Stimulated activated CD4-positive, alpha-beta T cell treated with anti-CD3 and anti-CD28 coated beads, Interleukin-12 subunit alpha, Interleukin-12 subunit beta, amount 100 ng/mL, for 24 hours (primary cell): ENCODE data around the gene NPTXR.
"Not testable (repeated sequence)": the region's sequence is repeated elsewhere in the genome, so short reads cannot be mapped to it uniquely, and the experiment has no call there.

Experiments used
- DNase-seq, 2 experiments: peaks; one replicate each; pipeline ENCODE4 v3.0.0-alpha.2; 2020; ENCODE audit warnings: low read depth in 2 of 2

NPTXR gene

DNA sequence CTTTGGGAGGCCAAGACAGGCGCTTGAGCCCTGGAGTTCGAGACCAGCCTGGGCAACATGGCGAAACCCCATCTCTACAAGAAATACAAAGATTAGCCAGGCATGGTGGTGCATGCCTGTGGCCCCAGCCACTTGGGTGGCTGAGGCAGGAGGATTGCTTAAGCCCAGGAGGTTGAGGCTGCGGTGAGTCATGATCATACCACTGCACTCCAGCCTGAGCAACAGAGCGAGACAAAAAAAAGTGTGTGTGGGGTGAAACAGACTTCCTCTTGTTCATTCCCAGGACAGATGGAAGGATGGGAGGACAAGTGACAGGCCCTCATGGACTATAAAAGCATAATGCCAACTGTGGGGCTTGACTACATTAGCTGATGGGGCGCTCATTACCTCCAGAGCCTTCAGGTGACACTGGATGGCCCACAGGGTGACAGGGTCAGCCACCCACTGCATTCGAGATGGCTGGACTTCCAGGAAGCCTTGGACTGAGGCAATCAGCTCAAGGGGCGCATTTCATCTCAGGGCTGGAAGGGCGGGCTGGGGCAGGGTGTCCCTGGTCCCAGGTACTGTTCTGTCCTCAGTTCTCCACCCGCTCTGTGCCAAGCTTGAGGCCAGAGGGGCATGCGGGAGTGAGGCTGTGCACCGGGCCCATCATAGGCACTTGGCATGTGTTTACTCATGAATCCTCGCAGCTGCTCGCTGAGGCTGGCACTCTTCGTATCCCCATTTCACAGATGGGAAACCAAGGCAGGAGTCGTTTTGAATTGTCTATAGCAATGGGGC, 12.5 kb downstream of the NPTXR start:
- no peak for DNase-seq

DNA sequence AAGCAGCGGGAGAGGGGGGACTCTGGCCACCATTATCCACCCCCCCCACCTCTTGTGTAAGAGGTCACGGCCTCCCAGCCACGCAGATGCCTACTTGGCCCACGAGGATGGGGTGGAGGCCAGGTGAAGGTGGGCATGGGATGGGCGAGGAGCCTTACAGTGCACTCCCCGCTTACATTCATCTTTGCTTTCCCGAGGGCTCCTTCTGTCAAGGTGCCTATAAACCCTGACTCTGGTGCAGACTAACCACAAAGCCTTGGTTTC, 13.1 kb downstream of the NPTXR start:
- no peak for DNase-seq

DNA sequence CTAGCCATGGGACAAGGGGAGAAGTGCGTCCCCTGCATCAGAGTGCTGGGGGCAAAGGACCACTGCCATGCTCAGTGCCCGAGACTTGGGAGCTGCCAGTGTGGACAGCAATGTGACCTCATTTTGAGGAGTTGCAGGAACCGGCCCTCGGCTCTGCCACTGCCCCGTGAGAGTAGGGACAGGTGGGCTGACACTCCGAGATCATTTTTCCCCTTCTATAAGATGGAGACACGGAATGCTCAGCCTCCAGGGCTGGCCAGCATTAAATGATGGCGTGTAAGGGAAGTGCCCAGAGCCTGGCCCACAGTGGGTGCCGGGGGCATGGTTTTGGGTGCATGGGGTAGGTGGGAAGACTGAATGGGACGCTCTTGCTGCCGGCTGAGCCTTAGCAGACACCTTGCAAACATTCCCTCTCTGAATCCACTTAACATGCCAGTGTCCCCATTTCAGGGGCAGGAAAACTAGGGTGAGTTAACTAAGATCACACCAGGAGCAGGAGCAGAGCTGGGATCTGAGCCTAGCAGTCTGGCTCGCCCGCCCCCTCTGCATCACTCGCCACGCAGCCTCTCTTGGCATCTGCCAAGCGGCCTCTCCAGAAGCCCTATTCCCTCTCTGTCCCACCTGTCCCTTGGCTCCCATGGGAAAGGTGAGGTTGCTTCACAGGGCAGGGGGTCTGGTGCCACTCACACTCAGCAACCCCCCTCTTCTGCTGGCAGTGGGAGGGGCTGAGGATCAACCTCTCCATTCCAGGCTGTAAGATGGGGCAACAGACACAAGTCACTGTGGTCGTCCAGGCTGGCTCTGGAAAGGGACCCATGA, 13.6 kb downstream of the NPTXR start:
- no peak for DNase-seq

DNA sequence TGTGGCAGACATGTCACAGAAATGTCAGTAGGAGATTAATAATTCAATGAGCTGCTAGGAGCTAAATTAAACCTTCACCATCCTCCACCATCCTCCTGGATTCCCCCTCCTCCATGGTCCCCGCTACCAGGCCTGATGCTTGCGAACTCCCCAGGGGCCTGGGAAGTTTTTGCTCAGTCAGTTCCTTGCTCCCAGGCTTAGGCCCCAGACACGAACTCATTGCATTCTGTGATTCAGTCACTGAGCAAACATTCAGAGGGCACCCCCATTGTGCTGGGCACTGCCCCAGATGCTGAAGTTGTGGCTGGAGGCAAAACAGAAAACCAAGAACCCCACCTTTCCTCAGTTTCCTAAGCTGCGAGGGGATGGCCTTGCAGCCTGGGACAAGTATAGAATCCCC, 14.3 kb downstream of the NPTXR start:
- DNase-seq: no peak

DNA sequence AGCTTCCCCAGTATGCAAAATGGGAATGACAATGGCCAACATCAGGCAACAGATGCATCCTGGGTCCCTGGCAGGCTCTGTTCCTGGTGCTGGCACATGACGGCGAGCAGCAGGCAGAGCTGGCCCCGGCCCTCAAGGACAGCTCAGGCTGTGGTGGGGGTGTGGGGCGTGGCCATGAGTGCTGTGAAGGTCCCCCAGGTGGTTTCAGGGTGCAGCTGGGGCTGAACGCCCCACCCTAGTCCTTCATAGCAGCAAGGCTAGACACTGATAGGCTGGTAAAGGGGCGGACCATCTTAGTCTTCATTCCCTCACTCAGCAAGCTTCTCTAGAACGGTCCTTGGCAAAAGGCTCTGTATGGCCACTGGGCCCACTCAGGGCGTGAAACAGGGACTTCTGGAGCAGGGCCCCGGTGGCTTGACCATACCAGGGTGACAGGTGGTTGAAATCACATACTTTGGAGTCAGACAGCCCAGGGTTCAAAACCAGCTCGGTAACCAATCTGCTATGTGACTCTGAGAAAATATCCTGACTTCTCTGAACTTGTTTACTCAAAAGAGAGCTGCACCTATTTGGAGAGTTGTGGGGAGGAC, 15.1 kb downstream of the NPTXR start:
- no peak for DNase-seq

DNA sequence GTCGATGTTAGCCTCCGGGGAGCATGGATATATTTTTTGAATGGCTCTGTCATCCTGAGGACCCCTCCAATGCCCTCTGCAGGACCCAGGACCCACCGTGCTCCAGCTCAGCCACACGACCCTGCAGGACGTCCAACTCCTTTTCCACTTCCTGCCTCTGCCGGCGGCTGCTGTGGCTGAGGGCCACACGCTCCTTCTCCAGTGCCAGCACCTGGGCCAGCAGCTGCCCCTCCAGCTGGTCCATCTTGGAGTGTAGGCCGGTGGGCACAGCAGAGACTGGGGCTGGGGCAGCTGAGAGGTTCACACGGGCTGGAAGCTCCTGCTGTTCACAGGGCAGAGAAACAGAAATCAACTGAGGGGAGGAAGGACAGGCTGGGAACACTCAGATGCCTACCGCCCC, 15.6 kb downstream of the NPTXR start:
- no peak for DNase-seq

DNA sequence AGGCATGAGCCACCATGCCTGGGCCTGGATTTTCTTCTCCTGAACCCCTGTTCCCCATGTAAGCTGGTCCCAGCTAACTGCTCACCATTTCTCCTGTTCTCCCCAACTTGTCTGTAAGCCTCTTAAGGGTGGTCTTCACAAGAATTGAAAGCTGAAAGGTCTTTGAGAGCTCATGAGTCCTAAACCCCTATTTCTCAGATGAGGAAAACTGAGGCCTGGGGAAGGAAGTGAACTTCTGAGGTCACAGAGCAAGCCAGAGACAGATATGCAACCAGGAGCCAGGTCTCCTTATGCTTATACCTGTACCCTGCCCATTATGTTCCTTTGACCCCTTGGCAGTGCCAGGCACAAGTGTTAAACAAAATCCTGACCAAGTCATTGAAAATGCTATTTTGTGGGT, 16.3 kb downstream of the NPTXR start:
- no peak for DNase-seq

DNA sequence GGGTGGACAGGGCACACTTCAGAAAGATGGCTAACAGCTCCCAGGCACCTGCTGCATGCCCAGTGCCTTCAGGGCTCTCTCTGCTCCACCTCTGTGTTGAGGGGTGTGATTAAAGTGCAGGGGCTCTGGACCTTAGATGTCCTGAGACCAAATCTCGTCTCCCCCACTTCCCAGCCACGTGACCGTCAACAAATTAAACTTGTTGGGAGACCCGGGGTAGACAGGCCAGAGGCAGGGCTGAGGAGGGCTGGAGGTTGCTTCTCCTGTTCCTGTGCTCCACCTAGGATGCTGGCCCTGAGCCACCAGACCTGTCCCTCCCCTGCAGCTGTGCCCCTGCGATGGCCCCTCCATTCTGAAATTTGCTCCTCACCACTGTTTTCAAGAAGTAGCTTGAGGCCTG, 17.0 kb downstream of the NPTXR start:
- DNase-seq: no peak

DNA sequence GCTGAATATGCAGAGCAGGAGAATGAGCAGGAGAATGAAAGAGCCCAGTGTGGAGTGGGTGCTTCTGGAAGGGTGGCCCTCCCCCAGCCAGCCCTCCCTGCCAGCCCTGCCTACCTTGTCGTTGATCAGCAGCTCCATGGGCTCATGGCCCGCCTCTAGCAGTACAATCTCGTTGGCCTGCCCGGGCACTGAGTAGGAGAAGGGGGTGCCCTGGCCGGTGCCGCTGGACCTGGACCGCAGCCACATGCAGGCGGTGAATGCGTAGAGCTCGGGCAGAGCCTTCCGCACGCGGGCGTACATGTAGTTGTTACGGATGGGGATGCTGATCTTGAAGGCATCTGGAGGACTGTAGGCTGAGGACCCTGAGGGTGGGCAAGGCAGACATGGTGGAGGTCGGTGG, 17.4 kb downstream of the NPTXR start:
- DNase-seq: no peak

DNA sequence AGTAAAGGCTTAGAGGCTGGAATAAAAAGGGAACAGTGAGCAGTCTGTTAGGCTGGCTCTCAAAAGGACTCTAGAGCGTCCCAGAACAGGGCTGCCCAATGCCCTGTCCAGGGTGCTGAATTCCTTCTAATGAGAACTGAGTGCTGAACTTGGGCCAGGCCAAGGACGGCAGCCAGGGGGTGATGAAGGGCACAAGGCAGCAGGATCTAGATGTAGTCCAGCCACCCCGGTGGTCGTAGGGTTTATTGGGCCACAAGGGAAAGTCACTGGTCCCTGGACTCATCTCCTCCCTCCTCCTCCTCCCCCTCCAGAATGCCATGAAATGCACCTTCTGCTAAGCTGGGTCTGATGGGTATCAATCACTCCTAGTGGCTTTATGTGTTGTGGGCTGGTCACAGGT, 19.2 kb downstream of the NPTXR start:
- DNase-seq: no peak

DNA sequence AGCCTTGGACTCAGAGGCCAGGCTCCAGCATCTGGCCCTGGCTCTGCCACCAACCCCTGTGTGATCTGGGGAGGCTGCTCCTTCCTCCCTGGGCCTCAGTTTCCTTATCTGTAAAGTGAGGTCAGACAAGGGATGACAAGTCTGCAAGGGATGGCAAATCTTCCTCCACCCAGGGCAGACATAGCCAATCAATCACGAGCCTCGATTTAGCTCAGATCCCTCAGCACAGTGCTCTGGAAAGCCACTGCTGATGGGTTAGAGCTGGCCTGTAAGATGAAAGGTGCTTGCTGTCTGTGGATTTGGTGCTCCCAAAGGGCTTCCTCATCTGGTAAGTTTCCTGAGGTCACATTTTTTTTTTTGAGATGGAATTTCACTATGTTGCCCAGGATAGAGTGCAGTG, 20.2 kb downstream of the NPTXR start:
- DNase-seq: no peak

DNA sequence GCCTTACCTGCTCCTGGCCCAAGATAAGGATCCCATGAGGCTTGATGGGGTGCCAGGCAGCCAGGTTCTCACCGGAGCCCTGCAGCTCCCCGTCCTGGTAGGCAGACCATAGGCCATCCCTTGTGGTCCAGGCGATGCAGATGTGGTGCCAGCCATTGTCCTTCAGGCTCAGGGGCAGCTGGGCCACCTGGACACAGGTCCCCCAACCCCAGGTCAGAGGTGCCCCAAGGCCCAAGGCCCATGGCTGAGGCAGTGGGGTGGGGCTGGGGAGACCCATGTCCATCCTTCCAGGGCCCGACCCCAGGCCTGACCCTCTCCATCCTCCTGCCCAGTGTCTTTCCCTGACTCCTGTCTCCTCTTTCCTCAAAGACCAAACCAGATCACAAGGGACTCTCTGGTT, 20.8 kb downstream of the NPTXR start:
- no peak for DNase-seq

DNA sequence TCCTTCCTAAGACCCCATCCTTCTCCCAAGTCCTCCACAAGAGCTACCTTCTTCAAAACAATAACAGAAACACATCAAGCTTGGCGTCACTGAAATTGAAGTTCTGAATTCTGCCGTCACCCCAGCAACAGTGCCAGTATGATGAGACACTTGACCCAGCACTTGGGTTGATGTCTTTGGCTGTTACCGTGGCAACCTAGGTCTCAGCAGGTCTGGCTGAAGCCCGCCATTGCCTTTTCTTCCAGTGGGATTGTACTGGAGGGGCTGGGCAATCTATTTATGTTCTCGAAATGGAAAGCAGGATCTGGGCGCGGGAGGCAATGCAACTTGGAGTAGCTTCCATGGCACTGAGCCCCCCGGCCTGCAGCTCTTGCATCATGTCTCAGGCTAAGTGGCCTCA, 23.8 kb downstream of the NPTXR start:
- no peak for DNase-seq

DNA sequence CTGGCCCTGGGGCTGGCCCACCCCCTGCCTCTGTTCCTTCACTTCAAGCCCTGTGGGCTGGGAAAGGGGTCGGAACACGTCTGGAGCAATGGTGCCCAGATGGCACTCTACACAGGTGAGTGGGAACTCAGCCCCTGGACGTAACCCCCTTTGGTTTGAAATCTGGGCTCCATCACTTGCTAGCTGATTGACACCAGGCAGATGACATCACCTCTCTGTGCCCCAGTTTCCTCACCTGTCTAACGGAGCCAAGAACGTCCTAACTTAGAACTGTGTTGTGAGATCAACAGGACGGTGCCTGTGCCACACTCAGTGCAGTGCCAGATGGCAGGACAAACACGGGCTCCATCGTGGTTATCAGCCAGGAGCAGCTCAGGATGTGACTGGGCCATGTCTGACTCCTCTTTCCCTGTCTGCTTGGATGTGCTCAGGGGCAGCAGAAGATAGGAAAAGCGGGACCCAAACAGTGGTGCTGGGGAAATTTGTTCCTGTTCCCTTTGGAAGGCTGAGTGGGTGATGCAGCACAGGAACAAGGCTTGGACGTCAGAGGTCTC, 24.4 kb downstream of the NPTXR start:
- DNase-seq: no peak

DNA sequence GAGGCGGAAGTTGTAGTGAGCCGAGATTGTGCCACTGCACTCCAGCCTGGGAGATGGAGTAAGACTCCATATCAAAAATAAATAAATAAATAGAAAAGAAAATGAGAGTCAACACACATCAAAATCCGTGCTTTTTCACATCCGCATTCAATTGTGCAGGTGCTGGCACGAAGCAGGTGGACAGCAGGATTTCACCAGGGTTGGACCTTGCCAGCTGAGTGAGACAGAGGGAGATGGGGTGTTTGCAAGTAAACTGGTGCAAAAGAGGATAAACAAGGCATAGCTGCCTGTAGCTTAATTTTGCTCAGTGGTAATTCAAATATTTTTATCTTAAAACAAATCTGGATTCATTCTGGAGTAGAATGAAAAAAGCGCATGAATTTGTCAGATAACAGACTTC, 26.6 kb downstream of the NPTXR start:
- DNase-seq: no peak

DNA sequence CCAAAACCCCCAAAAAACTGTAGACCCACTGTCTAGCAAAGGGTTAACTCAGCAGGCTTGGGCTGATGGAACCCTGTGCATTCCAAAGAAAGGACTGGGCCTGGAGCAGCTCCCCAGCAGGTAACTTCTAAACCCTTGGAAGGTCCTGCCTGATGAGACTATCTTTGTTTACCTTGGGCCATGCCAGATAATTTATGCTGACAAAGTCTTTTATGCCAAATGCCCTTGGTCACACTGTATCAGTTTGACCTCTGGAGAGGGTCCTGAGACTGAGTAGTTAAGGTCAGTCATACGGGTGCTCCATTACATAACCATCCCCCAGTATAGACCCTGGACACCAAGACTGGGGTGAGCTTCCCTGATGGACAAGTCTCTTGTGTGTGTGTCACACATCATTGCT, 28.0 kb downstream of the NPTXR start:
- no peak for DNase-seq

DNA sequence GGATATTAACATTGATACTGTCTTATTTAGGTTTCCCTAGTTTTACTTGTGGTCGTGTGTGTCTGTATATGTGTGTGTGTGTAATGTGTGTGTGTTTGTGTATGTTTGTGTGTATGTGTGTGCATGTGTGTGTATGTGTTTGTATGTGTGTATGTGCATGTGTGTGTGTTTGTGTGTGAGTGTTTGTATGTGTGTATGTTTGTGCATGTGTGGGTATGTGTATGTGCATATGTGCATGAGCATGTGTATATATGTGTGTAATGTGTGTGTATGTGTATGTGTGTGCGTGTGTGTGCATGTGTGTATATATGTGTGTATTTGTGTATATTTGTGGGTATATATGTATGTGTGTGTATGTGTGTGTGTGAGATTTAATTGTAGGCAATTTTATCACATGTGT, 32.6 kb downstream of the NPTXR start:
- no peak for DNase-seq

DNA sequence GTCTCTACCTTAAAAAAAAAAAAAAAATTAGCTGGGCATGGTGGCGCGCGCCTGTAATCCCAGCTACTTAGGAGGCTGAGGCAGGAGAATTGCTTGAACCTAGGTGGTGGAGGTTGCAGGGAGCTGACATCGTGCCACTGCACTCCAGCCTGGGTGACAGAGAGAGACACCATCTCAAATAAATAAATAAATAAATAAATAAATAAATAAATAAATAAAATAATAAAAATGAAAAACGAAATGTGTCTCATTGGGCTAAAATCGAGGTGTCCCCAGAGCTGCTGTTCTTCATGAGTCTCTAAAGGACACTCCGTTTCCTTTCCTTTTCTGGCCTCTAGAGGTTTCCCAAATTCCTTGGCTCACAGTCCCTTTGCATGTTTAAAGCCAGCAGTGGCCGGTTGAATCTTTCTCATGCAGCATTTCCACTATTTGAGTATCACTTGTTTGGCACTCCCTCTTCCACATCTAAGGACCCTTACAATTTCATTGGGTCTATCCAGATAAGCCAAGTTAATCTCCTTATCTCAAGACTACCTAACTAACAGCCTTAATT, 38.7 kb downstream of the NPTXR start:
- DNase-seq: not testable (repeated sequence)

DNA sequence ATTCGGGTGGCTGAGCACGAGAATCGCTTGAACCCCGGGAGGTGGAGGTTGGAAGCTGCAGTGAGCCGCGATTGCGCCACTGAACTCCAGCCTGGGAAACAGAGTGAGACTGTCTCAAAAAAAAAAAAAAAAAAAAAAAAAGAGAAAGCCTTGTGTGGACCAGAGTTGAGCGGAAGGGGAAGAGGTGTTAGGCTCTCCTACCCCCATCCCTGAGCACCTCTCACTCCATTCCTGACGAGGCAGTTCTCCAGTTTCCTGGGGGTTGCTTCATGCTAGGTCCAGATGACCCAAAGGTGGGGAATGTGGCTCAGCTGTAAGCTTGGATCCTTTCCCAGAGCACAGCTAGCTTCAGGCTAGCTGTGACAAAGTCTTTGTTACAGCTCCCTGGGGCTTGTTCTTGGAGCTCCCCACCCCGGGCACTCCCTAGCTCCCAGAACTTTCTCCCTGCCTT, 41.1 kb downstream of the NPTXR start:
- no peak for DNase-seq

DNA sequence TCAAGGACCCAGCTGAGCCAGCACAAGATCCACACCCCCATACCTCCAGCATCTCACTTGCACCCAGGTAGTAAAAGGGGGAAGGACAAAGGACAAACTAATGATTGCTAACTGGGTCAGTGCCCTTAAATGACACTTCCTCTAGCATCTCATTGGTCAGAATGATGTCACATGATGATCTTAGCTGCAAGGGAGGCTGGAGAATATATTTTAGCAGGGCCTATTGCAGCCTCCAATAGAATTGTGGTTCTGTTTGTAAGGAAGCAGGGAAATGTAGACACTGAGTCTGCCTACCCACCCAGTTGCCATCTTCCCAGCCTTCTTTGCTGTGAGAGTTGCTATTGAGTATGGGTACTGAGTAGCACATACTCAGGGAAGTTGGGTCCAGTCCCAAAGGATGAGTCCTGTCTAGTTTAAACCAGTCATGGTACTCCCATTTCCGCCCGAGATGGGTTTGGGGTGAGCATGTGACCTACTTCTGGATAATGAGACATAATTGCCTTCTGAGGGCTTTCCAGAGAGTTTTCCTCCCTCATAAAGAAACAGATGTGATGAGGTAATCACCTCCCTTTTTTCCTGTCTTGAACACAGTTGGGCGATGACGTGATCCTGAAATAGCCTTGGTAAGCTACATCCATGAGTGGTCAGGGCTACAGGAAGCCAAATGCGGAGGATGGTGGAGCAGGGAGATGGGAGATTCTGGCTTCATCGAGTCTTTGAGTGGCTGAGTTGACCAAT, 44.4 kb downstream of the NPTXR start:
- no peak for DNase-seq

DNA sequence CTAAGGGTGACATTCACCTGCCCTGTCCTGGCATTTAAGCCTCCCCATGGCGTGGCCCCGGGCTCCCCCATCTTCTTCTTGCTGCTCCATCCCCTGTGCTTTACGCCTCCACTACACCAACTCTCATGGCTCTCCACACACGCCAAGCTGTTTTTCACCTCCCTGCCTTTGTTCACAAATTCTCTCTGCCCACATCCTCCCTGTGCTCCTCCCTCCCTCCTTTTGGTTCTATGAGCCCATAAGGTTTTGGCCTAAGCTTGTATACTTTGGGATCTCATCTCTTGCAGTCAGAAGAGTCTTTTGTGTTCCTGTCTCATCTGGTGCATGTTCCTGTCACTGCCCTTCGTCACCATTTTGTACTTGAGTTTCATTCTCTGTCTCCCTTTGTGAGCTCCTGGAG, 45.3 kb downstream of the NPTXR start:
- no peak for DNase-seq
